HCT116 (cell line): Measurements from ENCODE around the gene B4GALT3. TPM values are rescaled to one million over a fixed set of nuclear protein-coding genes. Genes with fewer than 3 reads are reported as not detected.

Experiments used
- ATAC-seq: fragments of 200-7000 bp; cut with Tn5 transposase; 2 replicates; pipeline ENCODE4 v1.9.1; 2020; ENCODE audit warnings: mild to moderate bottlenecking, moderate library complexity
- BruUV-seq: library from RNA; stranded (reverse); fragments of 400-500 nt; replicated peaks from 2 replicates; lab custom pipeline; 2021; lab: Mats Ljungman, UMichigan
- CTCF ChIA-PET: fragments of 300-600 bp; sonication (Branson Sonifier 250); formaldehyde crosslinking; loops from one replicate; lab custom pipeline; 2021; ENCODE audit warnings: antibody characterized with exemption; lab: Charles Lee
- POLR2A ChIA-PET: fragments of 300-600, 350-600 bp; sonication (Branson Sonifier 250); formaldehyde crosslinking; loops from one replicate; lab custom pipeline; 2021; ENCODE audit warnings: antibody characterized with exemption; lab: Charles Lee
- RAD21 ChIA-PET, 2 experiments: fragments of 300-600 bp; sonication (Branson Sonifier 250); formaldehyde crosslinking; loops; one replicate each; lab custom pipeline; 2023; ENCODE audit warnings: low total read pairs in 2 of 2; ENCODE audit not compliant: uncharacterized antibody in 2 of 2, unreplicated experiment in 2 of 2, low non-redundant PET in 1 of 2; lab: Charles Lee
- DNase-seq: peaks from one replicate; pipeline ENCODE4 v3.0.0-alpha.2; 2010; ENCODE audit warnings: low read depth, low spot score
- H2AFZ ChIP-seq: fragments of 200-600 bp; shearing (Covaris generic), sonication (generic); 2 replicates; pipeline ENCODE4 v1.6.1; 2017; ENCODE audit warnings: low read depth, mixed run types, mixed read lengths, antibody characterized with exemption, low read length; ENCODE audit not compliant: poor library complexity, severe bottlenecking
- H3K27ac ChIP-seq: 2 replicates; pipeline ENCODE4 v1.5.1; 2012; ENCODE audit warnings: low read depth, low read length
- H3K27me3 ChIP-seq: fragments of 200-600 bp; sonication (generic); 2 replicates; pipeline ENCODE4 v1.6.1; 2016; ENCODE audit warnings: mixed run types, low read length, mixed read lengths; ENCODE audit not compliant: insufficient read depth
- H3K36me3 ChIP-seq, 2 experiments: fragments of 200-500 bp in 1 of 2; fragments of 200-600 bp in 1 of 2; sonication (Bioruptor generic) in 1 of 2; sonication (generic) in 1 of 2; 2 replicates each; pipeline versions ENCODE4 v1.5.1 to v1.6.1; 2014 to 2016; ENCODE audit warnings: low read length in 2 of 2, inconsistent platforms in 1 of 2, mixed read lengths in 1 of 2, mixed run types in 1 of 2; ENCODE audit not compliant: insufficient read depth in 2 of 2, control insufficient read depth in 1 of 2
- H3K4me1 ChIP-seq, 2 experiments: fragments of 200-600 bp in 1 of 2; sonication (generic) in 1 of 2; 2 replicates each; pipeline versions ENCODE4 v1.5.1 to v1.6.1; 2012 to 2017; ENCODE audit warnings: low read length in 2 of 2, inconsistent platforms in 1 of 2, mild to moderate bottlenecking in 1 of 2, mixed read lengths in 1 of 2, mixed run types in 1 of 2, moderate library complexity in 1 of 2; ENCODE audit not compliant: insufficient read depth in 2 of 2, control insufficient read depth in 1 of 2
- H3K4me2 ChIP-seq: fragments of 200-600 bp; sonication (generic); 2 replicates; pipeline ENCODE4 v1.6.1; 2017; ENCODE audit warnings: mixed run types, low read length, mixed read lengths
- H3K4me3 ChIP-seq, 2 experiments: fragments of 200-600 bp in 1 of 2; sonication (generic) in 1 of 2; replicated peaks in 1 of 2; 2 replicates each; pipeline ENCODE4 v1.5.1; 2011 to 2016; ENCODE audit warnings: low read length in 2 of 2, control low read depth in 1 of 2, low read depth in 1 of 2, mild to moderate bottlenecking in 1 of 2, mixed read lengths in 1 of 2, mixed run types in 1 of 2
- H3K79me2 ChIP-seq: fragments of 200-600 bp; sonication (generic); 2 replicates; pipeline ENCODE4 v1.6.1; 2017; ENCODE audit warnings: mild to moderate bottlenecking, mixed run types, low read length, moderate library complexity, mixed read lengths; ENCODE audit not compliant: insufficient read depth
- H3K9ac ChIP-seq: fragments of 200-600 bp; sonication (generic); 2 replicates; pipeline ENCODE4 v1.6.1; 2016; ENCODE audit warnings: low read length, mixed read lengths
- H3K9me2 ChIP-seq: fragments of 200-600 bp; sonication (generic), shearing (Covaris generic); 2 replicates; pipeline ENCODE4 v1.6.1; 2017; ENCODE audit warnings: mixed run types, mild to moderate bottlenecking, moderate library complexity; ENCODE audit not compliant: insufficient read depth
- H3K9me3 ChIP-seq, 2 experiments: fragments of 200-500 bp in 1 of 2; fragments of 200-600 bp in 1 of 2; sonication (Bioruptor generic) in 1 of 2; sonication (generic) in 1 of 2; 2 replicates each; pipeline ENCODE4 v1.6.1; 2014 to 2017; ENCODE audit warnings: low read length in 2 of 2, mixed read lengths in 2 of 2, inconsistent platforms in 1 of 2, low read depth in 1 of 2, mild to moderate bottlenecking in 1 of 2, mixed run types in 1 of 2, moderate library complexity in 1 of 2; ENCODE audit not compliant: control insufficient read depth in 1 of 2, insufficient read depth in 1 of 2
- H4K20me1 ChIP-seq: fragments of 200-600 bp; sonication (generic), shearing (Covaris generic); 2 replicates; pipeline ENCODE4 v1.6.1; 2017; ENCODE audit warnings: mixed run types, mild to moderate bottlenecking, moderate library complexity; ENCODE audit not compliant: insufficient read depth
- ATF3 ChIP-seq: IDR thresholded peaks from 2 replicates; pipeline ENCODE4 v1.6.1; 2012
- CBX3 ChIP-seq: IDR thresholded peaks from 2 replicates; pipeline ENCODE4 v1.6.1; 2012; ENCODE audit warnings: low read depth
- CEBPB ChIP-seq: IDR thresholded peaks from 2 replicates; pipeline ENCODE4 v1.6.1; 2012; ENCODE audit warnings: low read depth
- EGR1 ChIP-seq: IDR thresholded peaks from 2 replicates; pipeline ENCODE4 v1.6.1; 2012; ENCODE audit warnings: low read depth
- ELF1 ChIP-seq: IDR thresholded peaks from 2 replicates; pipeline ENCODE4 v1.6.1; 2012; ENCODE audit warnings: low read depth, borderline replicate concordance
- EZH2phosphoT487 ChIP-seq: fragments of 200-600 bp; IDR thresholded peaks from 2 replicates; pipeline ENCODE4 v1.6.1; 2018; ENCODE audit warnings: antibody characterized with exemption, borderline replicate concordance
- FOSL1 ChIP-seq: IDR thresholded peaks from 2 replicates; pipeline ENCODE4 v1.6.1; 2012; ENCODE audit warnings: low read depth
- JUND ChIP-seq: IDR thresholded peaks from 2 replicates; pipeline ENCODE4 v1.6.1; 2012
- MAX ChIP-seq: IDR thresholded peaks from 2 replicates; pipeline ENCODE4 v1.6.1; 2012
- POLR2A ChIP-seq: IDR thresholded peaks from 2 replicates; pipeline ENCODE4 v1.7.0; 2011; ENCODE audit warnings: borderline replicate concordance; ENCODE audit not compliant: insufficient read depth, insufficient read length; ENCODE audit errors: extremely low read depth
- POLR2AphosphoS5 ChIP-seq: IDR thresholded peaks from 2 replicates; pipeline ENCODE4 v1.6.1; 2011; ENCODE audit warnings: mild to moderate bottlenecking, low read depth, low read length, moderate library complexity
- RAD21 ChIP-seq: IDR thresholded peaks from 2 replicates; pipeline ENCODE4 v1.6.1; 2012; ENCODE audit warnings: low read depth, mild to moderate bottlenecking
- REST ChIP-seq: IDR thresholded peaks from 2 replicates; pipeline ENCODE4 v1.6.1; 2012; ENCODE audit warnings: low read depth
- SIN3A ChIP-seq: IDR thresholded peaks from 2 replicates; pipeline ENCODE4 v1.6.1; 2012; ENCODE audit warnings: low read depth
- SP1 ChIP-seq: IDR thresholded peaks from 2 replicates; pipeline ENCODE4 v1.6.1; 2012; ENCODE audit warnings: low read depth
- SRF ChIP-seq: IDR thresholded peaks from 2 replicates; pipeline ENCODE4 v1.6.1; 2012; ENCODE audit warnings: low read depth
- YY1 ChIP-seq: IDR thresholded peaks from 2 replicates; pipeline ENCODE4 v1.6.1; 2011; ENCODE audit warnings: low read length, low read depth, moderate library complexity, mild to moderate bottlenecking; ENCODE audit not compliant: insufficient replicate concordance; ENCODE audit errors: extremely low read depth
- ZFX ChIP-seq: fragments of 450-650 bp; IDR thresholded peaks from 2 replicates; pipeline ENCODE4 v1.6.1; 2017
- ZNF274 ChIP-seq: fragments of 200-500 bp; sonication (Bioruptor generic); IDR thresholded peaks from 2 replicates; pipeline ENCODE4 v1.6.1; 2014; ENCODE audit warnings: mild to moderate bottlenecking, low read depth, low read length, inconsistent platforms
- intact Hi-C: fragments of 100-400 bp; cut with micrococcal nuclease; formaldehyde crosslinking; loops from 2 replicates; pipeline ENCODE4 v1.10.0; 2022
- total RNA-seq: library from RNA; stranded (reverse); gene quantifications from one replicate; pipeline ENCODE4 v1.2.1, GENCODE V29; 2021; ENCODE audit not compliant: unreplicated experiment

B4GALT3 gene
- total RNA-seq, 1 experiment from 2014 or later = 53.7 TPM

- no peak overlapping the region for H3K27ac ChIP-seq
- no peak overlapping the region for H3K9ac ChIP-seq
- no peaks in the 10 kb centered on the region for H3K9me2 ChIP-seq
- H3K4me2 ChIP-seq = no peak overlapping the region
- no peak for DNase-seq
- no peaks in the 10 kb centered on the region for H3K4me1 ChIP-seq
- no peak for ATAC-seq
- no TSS peak for BruUV-seq
- H3K4me3 ChIP-seq = no peak overlapping the region
- no peaks in the 10 kb centered on the region for H3K9me3 ChIP-seq
- no peaks in the 10 kb centered on the region for H3K36me3 ChIP-seq
- no peak overlapping the region for H2AFZ ChIP-seq
- TF ChIP-seq MAX (no peak), FOSL1 (no peak), CBX3 (no peak), ZFX (no peak), REST (no peak), POLR2AphosphoS5 (no peak), EZH2phosphoT487 (no peak), ATF3 (no peak), SRF (no peak), YY1 (no peak), POLR2A (no peak), JUND (no peak), EGR1 (no peak), RAD21 (no peak), SIN3A (no peak), ZNF274 (no peak), CEBPB (no peak), ELF1 (no peak), SP1 (no peak)
- no peaks in the 10 kb centered on the region for H3K27me3 ChIP-seq
- intact Hi-C loops = loop anchor here (10.0 kb wide), 1 partner anchor 421 kb away; no protein-coding TSS in a partner anchor
- CTCF ChIA-PET = no interaction called here
- POLR2A ChIA-PET = no interaction called here
- RAD21 ChIA-PET = no interaction called here
- H4K20me1 ChIP-seq = no peaks in the 10 kb centered on the region
- no peaks in the 10 kb centered on the region for H3K79me2 ChIP-seq
Observed at GRCh38 chr1:161145832-161146231, 31.5 kb downstream of the B4GALT3 start.
